GM12878 (cell line): ENCODE data around the gene WARS2. TPM values are rescaled to one million over a fixed set of nuclear protein-coding genes. Genes with fewer than 3 reads are reported as not detected.

Source experiments
- ATAC-seq: fragments of 200-7000 bp; cut with Tn5 transposase; 3 replicates; pipeline ENCODE4 v1.9.1; 2020; ENCODE audit warnings: mild to moderate bottlenecking, moderate library complexity
- BruUV-seq: library from RNA; stranded (reverse); fragments of 400-500 nt; replicated peaks from 2 replicates; lab custom pipeline; 2021; lab: Mats Ljungman, UMichigan
- CTCF ChIA-PET: fragments of 300-600 bp; sonication (Branson Sonifier 250); formaldehyde crosslinking; extraction: SDS; loops from one replicate; lab custom pipeline; 2021; ENCODE audit warnings: inconsistent platforms; lab: Yijun Ruan, JAX
- POLR2A ChIA-PET: fragments of 350-600 bp; formaldehyde crosslinking; extraction: SDS; loops from one replicate; lab custom pipeline; 2021; ENCODE audit warnings: inconsistent platforms; lab: Charles Lee
- RAD21 ChIA-PET: fragments of 300-600 bp; sonication (Branson Sonifier 250); formaldehyde crosslinking; loops from one replicate; lab custom pipeline; 2023; ENCODE audit warnings: antibody characterized with exemption; ENCODE audit not compliant: unreplicated experiment; lab: Charles Lee
- SMC1A ChIA-PET: fragments of 300-600 bp; sonication (Branson Sonifier 250); formaldehyde crosslinking; loops from one replicate; lab custom pipeline; 2023; ENCODE audit not compliant: unreplicated experiment, uncharacterized antibody; lab: Charles Lee
- DNase-seq: peaks from one replicate; pipeline ENCODE4 v3.0.0-alpha.2; 2011; ENCODE audit warnings: low read depth, low spot score
- FAIRE-seq: peaks from 3 replicates; lab custom pipeline; 2011; peaks lifted over from hg19 to GRCh38; lab: Jason Lieb, UNC
- H2AFZ ChIP-seq: 2 replicates; pipeline ENCODE4 v1.6.0; 2011; ENCODE audit warnings: low read depth, low read length, control low read depth; ENCODE audit not compliant: control insufficient read depth
- H3K27ac ChIP-seq: 2 replicates; pipeline ENCODE4 v1.5.1; 2011; ENCODE audit warnings: control low read depth; ENCODE audit not compliant: control insufficient read depth, insufficient read depth
- H3K27me3 ChIP-seq, 2 experiments: replicated peaks in 1 of 2; 2 replicates each; pipeline versions ENCODE4 v1.6.0 to v1.6.1; 2011; ENCODE audit warnings: low read length in 1 of 2; ENCODE audit not compliant: control insufficient read depth in 2 of 2, insufficient read depth in 2 of 2
- H3K36me3 ChIP-seq, 2 experiments: 2 replicates each; pipeline ENCODE4 v1.5.1; 2011; ENCODE audit warnings: low read length in 1 of 2; ENCODE audit not compliant: control insufficient read depth in 2 of 2, insufficient read depth in 2 of 2
- H3K4me1 ChIP-seq: 2 replicates; pipeline ENCODE4 v1.6.1; 2011; ENCODE audit warnings: mild to moderate bottlenecking, low read length, moderate library complexity, mixed read lengths; ENCODE audit not compliant: control insufficient read depth, insufficient read depth
- H3K4me2 ChIP-seq: 2 replicates; pipeline ENCODE4 v1.6.0; 2011; ENCODE audit warnings: control low read depth; ENCODE audit not compliant: control insufficient read depth, insufficient read depth
- H3K4me3 ChIP-seq: fragments of 200-600 bp; sonication (generic); 2 replicates; pipeline ENCODE4 v1.5.1; 2016
- H3K79me2 ChIP-seq: 2 replicates; pipeline ENCODE4 v1.6.0; 2011; ENCODE audit warnings: low read length; ENCODE audit not compliant: control insufficient read depth, insufficient read depth
- H3K9ac ChIP-seq: 2 replicates; pipeline ENCODE4 v1.8.0; 2011; ENCODE audit warnings: low read length, control low read depth, mixed read lengths; ENCODE audit not compliant: control insufficient read depth, insufficient read depth
- H3K9me3 ChIP-seq: replicated peaks from 3 replicates; pipeline ENCODE4 v1.5.1; 2011; ENCODE audit warnings: mild to moderate bottlenecking, low read length; ENCODE audit not compliant: control insufficient read depth, insufficient read depth
- H4K20me1 ChIP-seq: 2 replicates; pipeline ENCODE4 v1.6.0; 2011; ENCODE audit not compliant: control insufficient read depth, insufficient read depth
- BRCA1 ChIP-seq: IDR thresholded peaks from 2 replicates; pipeline ENCODE4 v1.6.1; 2011; ENCODE audit warnings: low read depth, low read length, improper control_type of control experiment
- CHD2 ChIP-seq: IDR thresholded peaks from 2 replicates; pipeline ENCODE4 v1.6.1; 2011; ENCODE audit warnings: low read depth, low read length, improper control_type of control experiment, borderline replicate concordance
- CTCF ChIP-seq, 3 experiments: IDR thresholded peaks in 2 of 3; conservative IDR thresholded peaks in 1 of 3; 2 replicates each; pipeline ENCODE4 v1.5.1; 2011; ENCODE audit warnings: low read depth in 3 of 3, low read length in 3 of 3, mild to moderate bottlenecking in 3 of 3, control low read depth in 2 of 3, moderate library complexity in 2 of 3, inconsistent platforms in 1 of 3, mixed read lengths in 1 of 3; ENCODE audit not compliant: control insufficient read depth in 2 of 3, insufficient read depth in 1 of 3; ENCODE audit errors: extremely low read depth in 1 of 3
- PAX5 ChIP-seq: IDR thresholded peaks from 2 replicates; pipeline ENCODE4 v1.6.1; 2011; ENCODE audit warnings: low read depth, low read length, borderline replicate concordance
- PBX3 ChIP-seq: IDR thresholded peaks from 2 replicates; pipeline ENCODE4 v1.6.1; 2011; ENCODE audit warnings: mild to moderate bottlenecking, low read depth, low read length, moderate library complexity; ENCODE audit not compliant: insufficient replicate concordance
- POLR2AphosphoS2 ChIP-seq: IDR thresholded peaks from 2 replicates; pipeline ENCODE4 v1.6.1; 2011; ENCODE audit warnings: low read depth, mild to moderate bottlenecking, low read length, improper control_type of control experiment, moderate library complexity
- WGBS: methylation state at CpG from one replicate; pipeline ENCODE4 v1.1.6; 2016; ENCODE audit warnings: low lambda C conversion rate; ENCODE audit not compliant: insufficient replicate concordance, insufficient coverage; ENCODE audit errors: missing lambda C conversion rate; 5-methylcytosine and 5-hydroxymethylcytosine counted together
- in situ Hi-C: fragments of 300-500 bp; cut with MboI; formaldehyde crosslinking; loops from 9 replicates; pipeline ENCODE4 v1.14.3; 2018; ENCODE audit warnings: mixed read lengths
- intact Hi-C: fragments of 100-400 bp; cut with micrococcal nuclease; formaldehyde crosslinking; loops from one replicate; pipeline ENCODE4 v1.14.2; 2022; ENCODE audit not compliant: unreplicated experiment
- polyA plus RNA-seq, 11 experiments: library from polyadenylated mRNA; depleted of rRNA in 4 of 11; unstranded in 6 of 11; stranded (reverse) in 5 of 11; fragments of >200 nt; fragmentation: Nextera tagmentation in 4 of 11; fragmentation: Illumina TruSeq in 1 of 11; extraction: Ambion mirVana in 4 of 11; extraction: Trizol in 1 of 11; gene quantifications; 1 replicate in 1 of 11; 2 replicates in 10 of 11; pipeline versions ENCODE4 v1.2.1 to v1.2.3, GENCODE V29; 2011 to 2016; ENCODE audit warnings: inconsistent platforms in 2 of 11, missing spikeins in 2 of 11, low read depth in 1 of 11
- total RNA-seq, 4 experiments: library from RNA; depleted of rRNA in 3 of 4; stranded (reverse); fragments of >200 nt in 3 of 4; fragmentation: Illumina TruSeq in 1 of 4; extraction: Trizol in 1 of 4; gene quantifications; 2 replicates each; pipeline versions ENCODE4 v1.2.1 to v1.2.3, GENCODE V29; 2013 to 2021

Gene WARS2
- total and polyA plus RNA-seq, 10 of the 15 experiments (the other 5 are each of a cell fraction or from before 2014, with no cell fraction given): 5.5 to 22.2 (median 14.4) TPM

- ChIA-PET CTCF (interaction anchor here (1.2 kb wide), 1 partner anchor 8 kb away, joined by 3 read pairs; no protein-coding TSS in a partner anchor), POLR2A (no interaction called here), SMC1A (no interaction called here), RAD21 (no interaction called here)
- FAIRE-seq (no peak), DNase-seq (no peak), ATAC-seq (no peak)
- in situ Hi-C loops: no loop called here
- Histone ChIP-seq H3K27me3 (peaks cover 10 to 13% of the 10 kb centered on the region in 2 experiments), H2AFZ (no peak overlapping the region), H3K9me3 (no peaks in the 10 kb centered on the region), H3K36me3 (no peaks in the 10 kb centered on the region), H3K4me1 (no peaks in the 10 kb centered on the region; the same call in 1 of the 2 replicates), H3K27ac (no peak overlapping the region), H3K9ac (no peak overlapping the region), H3K4me2 (no peak overlapping the region), H3K4me3 (no peak overlapping the region), H3K79me2 (no peaks in the 10 kb centered on the region), H4K20me1 (no peaks in the 10 kb centered on the region)
- no TSS peak for BruUV-seq
- no peak for TF ChIP-seq PAX5
- TF ChIP-seq PBX3: no peak
- no peak for TF ChIP-seq POLR2AphosphoS2
- no peak for TF ChIP-seq CHD2
- TF ChIP-seq CTCF (IDR thresholded peaks at IDR 0.05 in 2 of 3, conservative IDR thresholded peaks at IDR 0.05 in 1 of 3; ENCODE audit: control insufficient read depth in 2 of 3, extremely low read depth in 1 of 3, insufficient read depth in 1 of 3, low read depth in 3 of 3, low read length in 3 of 3): no peak
- no peak for TF ChIP-seq BRCA1
- intact Hi-C loops: no loop called here
- 7% methylated on average over 7 of the region's 7 CpGs for WGBS
These were observed 143.2 kb downstream of the WARS2 start for GRCh38 chr1:118997225-118997624.
